Keratinocyte (primary cell): ENCODE measurements around the gene MICALL2.

Source experiments
- EZH2 ChIP-seq: IDR thresholded peaks from one replicate; pipeline ENCODE4 v1.6.1; 2012; ENCODE audit warnings: inconsistent platforms, mild to moderate bottlenecking, low read length, moderate library complexity
- TF ChIP-seq, protein P1 (sequence below), 3 experiments: IDR thresholded peaks in 1 of 3; conservative IDR thresholded peaks in 1 of 3; optimal IDR thresholded peaks in 1 of 3; 2 replicates in 2 of 3; 3 replicates in 1 of 3; pipeline versions ENCODE3 to v1.5.1; 2011; ENCODE audit warnings: low read length in 3 of 3, mild to moderate bottlenecking in 3 of 3, moderate library complexity in 2 of 3, control low read depth in 1 of 3, inconsistent platforms in 1 of 3; ENCODE audit not compliant: insufficient read depth in 2 of 3; ENCODE audit errors: extremely low read depth in 1 of 3

DNA sequence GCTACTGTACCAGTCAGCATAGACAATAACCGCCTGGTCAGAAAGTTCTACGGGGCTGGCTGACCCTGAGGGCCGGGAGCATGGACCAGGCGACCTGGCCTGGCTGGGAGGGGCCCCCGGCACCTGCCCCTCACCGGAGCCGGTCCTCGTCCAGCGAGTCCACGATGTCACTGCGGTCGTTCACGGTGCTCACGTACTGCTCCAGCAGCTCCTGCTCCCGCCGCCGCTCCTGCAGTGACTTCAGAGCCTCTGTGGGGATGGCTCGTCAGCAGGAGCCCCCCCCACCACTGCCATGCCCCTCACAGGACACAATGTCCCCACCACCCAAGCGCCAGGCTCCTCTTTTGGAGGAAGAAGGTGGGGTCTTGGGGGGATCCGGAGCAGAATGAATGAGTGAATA is 22.7 kb downstream of the MICALL2 start:
- no peak for TF ChIP-seq EZH2
- TF ChIP-seq, protein P1, sequence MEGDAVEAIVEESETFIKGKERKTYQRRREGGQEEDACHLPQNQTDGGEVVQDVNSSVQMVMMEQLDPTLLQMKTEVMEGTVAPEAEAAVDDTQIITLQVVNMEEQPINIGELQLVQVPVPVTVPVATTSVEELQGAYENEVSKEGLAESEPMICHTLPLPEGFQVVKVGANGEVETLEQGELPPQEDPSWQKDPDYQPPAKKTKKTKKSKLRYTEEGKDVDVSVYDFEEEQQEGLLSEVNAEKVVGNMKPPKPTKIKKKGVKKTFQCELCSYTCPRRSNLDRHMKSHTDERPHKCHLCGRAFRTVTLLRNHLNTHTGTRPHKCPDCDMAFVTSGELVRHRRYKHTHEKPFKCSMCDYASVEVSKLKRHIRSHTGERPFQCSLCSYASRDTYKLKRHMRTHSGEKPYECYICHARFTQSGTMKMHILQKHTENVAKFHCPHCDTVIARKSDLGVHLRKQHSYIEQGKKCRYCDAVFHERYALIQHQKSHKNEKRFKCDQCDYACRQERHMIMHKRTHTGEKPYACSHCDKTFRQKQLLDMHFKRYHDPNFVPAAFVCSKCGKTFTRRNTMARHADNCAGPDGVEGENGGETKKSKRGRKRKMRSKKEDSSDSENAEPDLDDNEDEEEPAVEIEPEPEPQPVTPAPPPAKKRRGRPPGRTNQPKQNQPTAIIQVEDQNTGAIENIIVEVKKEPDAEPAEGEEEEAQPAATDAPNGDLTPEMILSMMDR (optimal IDR thresholded peaks at IDR 0.05 in 1 of 3, IDR thresholded peaks at IDR 0.05 in 1 of 3, conservative IDR thresholded peaks at IDR 0.05 in 1 of 3; ENCODE audit: extremely low read depth in 1 of 3, insufficient read depth in 2 of 3, low read length in 3 of 3), result no peak
